Vagina (tissue), 2 donors: ENCODE measurements around the gene GHR. TPM values are rescaled to one million over a fixed set of nuclear protein-coding genes. Genes with fewer than 3 reads are reported as not detected.

Experiments used
- DNase-seq, 2 donors: peaks; one replicate each; pipeline ENCODE4 v3.0.0-alpha.2; 2017; ENCODE audit errors: extremely low spot score in 2 of 2
- H3K27ac ChIP-seq: fragments of 200-600 bp; sonication (generic); one replicate; pipeline ENCODE4 v1.5.1; 2019
- H3K27me3 ChIP-seq: fragments of 200-600 bp; sonication (generic); one replicate; pipeline ENCODE4 v1.5.1; 2019
- H3K36me3 ChIP-seq, 2 donors: fragments of 200-600 bp; sonication (generic); one replicate each; pipeline ENCODE4 v1.5.1; 2017 to 2019
- H3K4me1 ChIP-seq: fragments of 200-600 bp; sonication (generic); one replicate; pipeline ENCODE4 v1.5.1; 2019
- H3K4me3 ChIP-seq, 2 donors: fragments of 200-600 bp; sonication (generic); 1 replicate in 1 of 2; 2 replicates in 1 of 2; pipeline ENCODE4 v1.5.1; 2016 to 2019
- H3K9me3 ChIP-seq: fragments of 200-600 bp; sonication (generic); one replicate; pipeline ENCODE4 v1.5.1; 2019
- POLR2AphosphoS5 ChIP-seq, 2 donors: sonication (generic); formaldehyde crosslinking; IDR thresholded peaks; one replicate each; pipeline ENCODE4 v1.9.0; 2017; ENCODE audit warnings: antibody characterized with exemption in 2 of 2, mild to moderate bottlenecking in 2 of 2, low read depth in 1 of 2; ENCODE audit not compliant: insufficient read depth in 1 of 2
- intact Hi-C: fragments of 100-400 bp; cut with DNase I; formaldehyde crosslinking; loops from one replicate; pipeline ENCODE4 v1.15.1; 2023
- total RNA-seq: library from RNA; depleted of rRNA; stranded (reverse); fragments of >200 nt; gene quantifications from one replicate; pipeline ENCODE4 v1.2.3, GENCODE V29; 2016

The GHR gene
- total RNA-seq, 1 donor from 2014 or later: 16.7 TPM

GRCh38 chr5:42770003-42770402, 346.8 kb downstream of the GHR start:
- H3K9me3 ChIP-seq: no peaks in the 10 kb centered on the region
- no peak overlapping the region for H3K27ac ChIP-seq
- H3K27me3 ChIP-seq: no peaks in the 10 kb centered on the region
- no peak for TF ChIP-seq POLR2AphosphoS5 (IDR thresholded peaks at IDR 0.05; ENCODE audit: insufficient read depth in 1 of 2, low read depth in 1 of 2)
- H3K4me3 ChIP-seq: no peak overlapping the region
- intact Hi-C loops: no loop called here
- H3K36me3 ChIP-seq: no peaks in the 10 kb centered on the region
- no peak for DNase-seq
- H3K4me1 ChIP-seq: no peaks in the 10 kb centered on the region
